NB4 (cell line): ENCODE data around the gene CALHM3.

ENCODE experiments used
- TF ChIP-seq, protein P1 (sequence below): IDR thresholded peaks from one replicate; pipeline ENCODE4 v1.5.1; 2012; ENCODE audit warnings: low read depth, low read length
- TF ChIP-seq, protein P2 (sequence below): IDR thresholded peaks from 2 replicates; pipeline ENCODE4 v1.6.1; 2011; ENCODE audit warnings: low read depth, low read length

DNA sequence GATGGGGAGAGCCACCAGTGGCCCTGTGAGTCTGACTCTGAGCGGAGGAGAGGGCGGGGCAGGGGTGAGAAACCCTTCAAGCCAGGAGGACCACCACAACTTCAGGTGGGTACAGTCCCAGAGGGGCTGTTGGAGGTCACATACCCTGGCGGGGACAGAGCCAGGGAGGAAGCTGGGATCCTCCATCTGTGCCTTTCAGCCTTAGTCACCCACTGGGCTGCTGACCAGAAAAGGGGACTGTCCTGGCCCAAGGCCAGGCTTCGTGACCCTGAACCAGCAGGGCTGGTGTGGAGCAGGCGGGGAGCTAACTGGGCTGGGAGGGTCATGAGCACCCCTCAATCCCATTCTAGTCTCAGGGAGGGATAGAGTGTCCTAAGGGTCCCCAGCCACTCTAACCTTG, 1.5 kb upstream of the CALHM3 start:
- TF ChIP-seq, protein P1, sequence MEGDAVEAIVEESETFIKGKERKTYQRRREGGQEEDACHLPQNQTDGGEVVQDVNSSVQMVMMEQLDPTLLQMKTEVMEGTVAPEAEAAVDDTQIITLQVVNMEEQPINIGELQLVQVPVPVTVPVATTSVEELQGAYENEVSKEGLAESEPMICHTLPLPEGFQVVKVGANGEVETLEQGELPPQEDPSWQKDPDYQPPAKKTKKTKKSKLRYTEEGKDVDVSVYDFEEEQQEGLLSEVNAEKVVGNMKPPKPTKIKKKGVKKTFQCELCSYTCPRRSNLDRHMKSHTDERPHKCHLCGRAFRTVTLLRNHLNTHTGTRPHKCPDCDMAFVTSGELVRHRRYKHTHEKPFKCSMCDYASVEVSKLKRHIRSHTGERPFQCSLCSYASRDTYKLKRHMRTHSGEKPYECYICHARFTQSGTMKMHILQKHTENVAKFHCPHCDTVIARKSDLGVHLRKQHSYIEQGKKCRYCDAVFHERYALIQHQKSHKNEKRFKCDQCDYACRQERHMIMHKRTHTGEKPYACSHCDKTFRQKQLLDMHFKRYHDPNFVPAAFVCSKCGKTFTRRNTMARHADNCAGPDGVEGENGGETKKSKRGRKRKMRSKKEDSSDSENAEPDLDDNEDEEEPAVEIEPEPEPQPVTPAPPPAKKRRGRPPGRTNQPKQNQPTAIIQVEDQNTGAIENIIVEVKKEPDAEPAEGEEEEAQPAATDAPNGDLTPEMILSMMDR, result no peak
- TF ChIP-seq, protein P2, sequence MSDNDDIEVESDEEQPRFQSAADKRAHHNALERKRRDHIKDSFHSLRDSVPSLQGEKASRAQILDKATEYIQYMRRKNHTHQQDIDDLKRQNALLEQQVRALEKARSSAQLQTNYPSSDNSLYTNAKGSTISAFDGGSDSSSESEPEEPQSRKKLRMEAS, result no peak
